ENCODE data around the gene GLIPR1.
A peak's percentile ranks its signal among the peaks of the same experiment; 100 is the strongest.

Gene GLIPR1

GRCh38 chr12:75548879-75549278 is 68.3 kb downstream of the GLIPR1 start:
- peak; percentile 22 for DNase-seq (ENCODE audit: low read depth)
- TF ChIP-seq, protein P1, sequence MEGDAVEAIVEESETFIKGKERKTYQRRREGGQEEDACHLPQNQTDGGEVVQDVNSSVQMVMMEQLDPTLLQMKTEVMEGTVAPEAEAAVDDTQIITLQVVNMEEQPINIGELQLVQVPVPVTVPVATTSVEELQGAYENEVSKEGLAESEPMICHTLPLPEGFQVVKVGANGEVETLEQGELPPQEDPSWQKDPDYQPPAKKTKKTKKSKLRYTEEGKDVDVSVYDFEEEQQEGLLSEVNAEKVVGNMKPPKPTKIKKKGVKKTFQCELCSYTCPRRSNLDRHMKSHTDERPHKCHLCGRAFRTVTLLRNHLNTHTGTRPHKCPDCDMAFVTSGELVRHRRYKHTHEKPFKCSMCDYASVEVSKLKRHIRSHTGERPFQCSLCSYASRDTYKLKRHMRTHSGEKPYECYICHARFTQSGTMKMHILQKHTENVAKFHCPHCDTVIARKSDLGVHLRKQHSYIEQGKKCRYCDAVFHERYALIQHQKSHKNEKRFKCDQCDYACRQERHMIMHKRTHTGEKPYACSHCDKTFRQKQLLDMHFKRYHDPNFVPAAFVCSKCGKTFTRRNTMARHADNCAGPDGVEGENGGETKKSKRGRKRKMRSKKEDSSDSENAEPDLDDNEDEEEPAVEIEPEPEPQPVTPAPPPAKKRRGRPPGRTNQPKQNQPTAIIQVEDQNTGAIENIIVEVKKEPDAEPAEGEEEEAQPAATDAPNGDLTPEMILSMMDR (IDR thresholded peaks at IDR 0.05; ENCODE audit: control insufficient read depth, extremely low read depth, insufficient read depth) = no peak
- H3K4me3 ChIP-seq (ENCODE audit: low read depth, low read length) = no peak overlapping the region

GRCh38 chr12:75549989-75550388 is 69.4 kb downstream of the GLIPR1 start:
- H3K4me3 ChIP-seq (ENCODE audit: low read depth, low read length) = no peak overlapping the region
- TF ChIP-seq, protein P1 (IDR thresholded peaks at IDR 0.05; ENCODE audit: control insufficient read depth, extremely low read depth, insufficient read depth) = no peak
- DNase-seq (ENCODE audit: low read depth) = no peak

DNA sequence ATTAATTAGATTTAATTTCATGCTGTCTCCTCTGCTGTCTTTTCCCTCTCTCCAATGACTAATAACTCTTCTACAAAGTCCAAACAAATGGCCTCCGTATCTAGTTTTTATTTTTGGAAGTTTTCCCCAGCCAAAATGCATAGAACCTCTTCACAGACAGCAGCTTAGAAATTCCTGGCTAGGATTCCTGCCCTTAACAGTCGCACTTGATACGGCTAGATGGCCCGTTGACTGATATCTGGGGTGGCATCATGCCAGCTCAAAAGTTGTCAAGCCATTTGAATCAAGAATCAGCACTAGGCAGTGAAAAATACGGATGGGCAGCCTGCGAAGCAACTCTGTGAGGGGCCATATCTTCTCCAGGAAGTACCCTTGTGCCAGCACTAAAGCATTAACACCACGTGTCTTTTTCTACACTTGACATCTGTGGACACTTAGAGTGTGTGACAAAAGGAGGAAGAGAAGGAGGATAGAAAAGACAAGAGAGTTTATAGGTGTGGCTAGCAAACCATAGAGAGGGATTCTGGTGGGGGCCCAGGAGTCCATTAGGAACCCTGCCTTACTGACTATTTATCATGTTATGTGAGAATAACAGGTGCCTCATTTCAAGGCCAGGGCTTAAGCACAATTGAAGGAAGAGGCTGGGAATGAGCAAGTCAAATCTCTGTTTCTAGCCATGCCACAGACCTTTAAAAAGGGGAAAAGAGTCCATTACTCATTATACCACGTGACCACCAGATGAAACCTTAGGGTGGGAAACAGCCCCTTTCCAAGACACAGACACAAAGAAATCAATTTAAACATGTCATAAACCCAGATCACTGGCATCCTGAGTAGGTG is 70.1 kb downstream of the GLIPR1 start:
- DNase-seq (ENCODE audit: low read depth) = no peak
- TF ChIP-seq, protein P1 (IDR thresholded peaks at IDR 0.05; ENCODE audit: control insufficient read depth, extremely low read depth, insufficient read depth) = no peak
- H3K4me3 ChIP-seq (ENCODE audit: low read depth, low read length) = no peak overlapping the region

- TF ChIP-seq, protein P1 (IDR thresholded peaks at IDR 0.05; ENCODE audit: control insufficient read depth, extremely low read depth, insufficient read depth) = no peak
- no peak overlapping the region for H3K4me3 ChIP-seq (ENCODE audit: low read depth, low read length)
- DNase-seq (ENCODE audit: low read depth) = no peak
Observed at GRCh38 chr12:75551477-75551876, 70.9 kb downstream of the GLIPR1 start.

- no peak overlapping the region for H3K4me3 ChIP-seq (ENCODE audit: low read depth, low read length)
- no peak for DNase-seq (ENCODE audit: low read depth)
Observed at GRCh38 chr12:75553398-75553797, 72.8 kb downstream of the GLIPR1 start.

More at GRCh38 chr12:75553398-75553797, 72.8 kb downstream of the GLIPR1 start:
- TF ChIP-seq, protein P1 (IDR thresholded peaks at IDR 0.05; ENCODE audit: control insufficient read depth, extremely low read depth, insufficient read depth) = no peak

Measured in LNCaP clone FGC (cell line).